ENCODE results near the gene WNT2. TPM values are rescaled to one million over a fixed set of nuclear protein-coding genes. Genes with fewer than 3 reads are reported as not detected.

Gene WNT2
- total and polyA plus RNA-seq, 2 of the 4 experiments (the other 2 are of a cell fraction), result 1.8 to 1.9 TPM

DNA sequence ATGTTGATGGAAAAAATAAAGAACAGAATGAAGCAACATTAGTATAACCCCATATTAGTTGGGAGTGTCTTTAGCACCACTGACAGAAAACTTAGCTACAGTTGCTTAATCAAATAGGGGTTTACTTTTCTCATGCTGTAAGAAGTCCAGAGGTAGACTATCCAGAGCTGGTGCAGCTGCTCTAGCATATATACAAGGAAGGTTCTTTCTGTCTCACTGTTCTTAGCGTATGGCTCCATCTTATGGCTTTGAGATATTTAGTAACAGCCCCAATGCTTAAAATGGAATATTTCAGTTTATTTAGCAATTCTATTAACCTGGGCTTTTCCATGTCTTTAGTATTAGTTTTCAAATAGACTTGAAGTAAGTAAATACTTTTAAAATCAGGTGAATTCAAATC is 15.2 kb upstream of the WNT2 start:
- H4K91ac ChIP-seq (ENCODE audit: insufficient read depth, low read depth, low read length), result no peak overlapping the region
- H3K4me1 ChIP-seq (ENCODE audit: control insufficient read depth, insufficient read depth, low read length), result no peaks in the 10 kb centered on the region
- no peak overlapping the region for H2AK9ac ChIP-seq (replicated peaks; ENCODE audit: low read depth, low read length, poor library complexity)
- H2BK20ac ChIP-seq (ENCODE audit: low read depth, low read length), result no peak overlapping the region
- intact Hi-C loops (cut with micrococcal nuclease) (no loop called here), dilution Hi-C loops (cut with HindIII; ENCODE audit: low sequenced_read_pairs, unreplicated experiment) (no loop called here), in situ Hi-C loops (cut with MboI; ENCODE audit: low sequenced_read_pairs) (no loop called here)
- POLR2A ChIA-PET (ENCODE audit: unreplicated experiment), result no interaction called here
- no peak overlapping the region for H3K4me2 ChIP-seq (ENCODE audit: low read depth, low read length)
- no peak overlapping the region for H2BK5ac ChIP-seq (ENCODE audit: low read depth, low read length, poor library complexity, severe bottlenecking)
- H4K5ac ChIP-seq (ENCODE audit: low read depth, low read length), result no peak overlapping the region
- DNase-seq, result peak; percentile 35
- no peak overlapping the region for H2AK5ac ChIP-seq (ENCODE audit: low read depth, low read length)
- no peak overlapping the region for H3K14ac ChIP-seq (replicated peaks; ENCODE audit: low read depth, low read length)
- TF ChIP-seq, protein P1, sequence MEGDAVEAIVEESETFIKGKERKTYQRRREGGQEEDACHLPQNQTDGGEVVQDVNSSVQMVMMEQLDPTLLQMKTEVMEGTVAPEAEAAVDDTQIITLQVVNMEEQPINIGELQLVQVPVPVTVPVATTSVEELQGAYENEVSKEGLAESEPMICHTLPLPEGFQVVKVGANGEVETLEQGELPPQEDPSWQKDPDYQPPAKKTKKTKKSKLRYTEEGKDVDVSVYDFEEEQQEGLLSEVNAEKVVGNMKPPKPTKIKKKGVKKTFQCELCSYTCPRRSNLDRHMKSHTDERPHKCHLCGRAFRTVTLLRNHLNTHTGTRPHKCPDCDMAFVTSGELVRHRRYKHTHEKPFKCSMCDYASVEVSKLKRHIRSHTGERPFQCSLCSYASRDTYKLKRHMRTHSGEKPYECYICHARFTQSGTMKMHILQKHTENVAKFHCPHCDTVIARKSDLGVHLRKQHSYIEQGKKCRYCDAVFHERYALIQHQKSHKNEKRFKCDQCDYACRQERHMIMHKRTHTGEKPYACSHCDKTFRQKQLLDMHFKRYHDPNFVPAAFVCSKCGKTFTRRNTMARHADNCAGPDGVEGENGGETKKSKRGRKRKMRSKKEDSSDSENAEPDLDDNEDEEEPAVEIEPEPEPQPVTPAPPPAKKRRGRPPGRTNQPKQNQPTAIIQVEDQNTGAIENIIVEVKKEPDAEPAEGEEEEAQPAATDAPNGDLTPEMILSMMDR (conservative IDR thresholded peaks at IDR 0.05; ENCODE audit: low read depth, low read length), result 0 out of 2 replicates have a peak, but pooled peaks have one; percentile 23
- TF ChIP-seq SMC3 (IDR thresholded peaks at IDR 0.05; ENCODE audit: low read depth, low read length) (peak; percentile 10; the same call in 1 of the 2 replicates), CHD1 (IDR thresholded peaks at IDR 0.05; ENCODE audit: low read depth, low read length) (no peak), RCOR1 (IDR thresholded peaks at IDR 0.05; ENCODE audit: insufficient replicate concordance, low read length) (no peak), BHLHE40 (IDR thresholded peaks at IDR 0.05; ENCODE audit: low read depth, low read length) (no peak), RAD21 (IDR thresholded peaks at IDR 0.05; ENCODE audit: low read length) (peak; percentile 33)
- TF ChIP-seq, protein P2, sequence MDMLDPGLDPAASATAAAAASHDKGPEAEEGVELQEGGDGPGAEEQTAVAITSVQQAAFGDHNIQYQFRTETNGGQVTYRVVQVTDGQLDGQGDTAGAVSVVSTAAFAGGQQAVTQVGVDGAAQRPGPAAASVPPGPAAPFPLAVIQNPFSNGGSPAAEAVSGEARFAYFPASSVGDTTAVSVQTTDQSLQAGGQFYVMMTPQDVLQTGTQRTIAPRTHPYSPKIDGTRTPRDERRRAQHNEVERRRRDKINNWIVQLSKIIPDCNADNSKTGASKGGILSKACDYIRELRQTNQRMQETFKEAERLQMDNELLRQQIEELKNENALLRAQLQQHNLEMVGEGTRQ (IDR thresholded peaks at IDR 0.05; ENCODE audit: low read depth, low read length), result no peak
- TF ChIP-seq, protein P3, sequence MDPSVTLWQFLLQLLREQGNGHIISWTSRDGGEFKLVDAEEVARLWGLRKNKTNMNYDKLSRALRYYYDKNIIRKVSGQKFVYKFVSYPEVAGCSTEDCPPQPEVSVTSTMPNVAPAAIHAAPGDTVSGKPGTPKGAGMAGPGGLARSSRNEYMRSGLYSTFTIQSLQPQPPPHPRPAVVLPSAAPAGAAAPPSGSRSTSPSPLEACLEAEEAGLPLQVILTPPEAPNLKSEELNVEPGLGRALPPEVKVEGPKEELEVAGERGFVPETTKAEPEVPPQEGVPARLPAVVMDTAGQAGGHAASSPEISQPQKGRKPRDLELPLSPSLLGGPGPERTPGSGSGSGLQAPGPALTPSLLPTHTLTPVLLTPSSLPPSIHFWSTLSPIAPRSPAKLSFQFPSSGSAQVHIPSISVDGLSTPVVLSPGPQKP (IDR thresholded peaks at IDR 0.05; ENCODE audit: borderline replicate concordance, low read depth, low read length), result no peak
- no peak overlapping the region for H3K56ac ChIP-seq (ENCODE audit: extremely low read depth, insufficient read depth, low read length)
- H4K20me1 ChIP-seq (ENCODE audit: insufficient read depth, low read length), result no peaks in the 10 kb centered on the region
- no CpG with 5 or more reads among the region's 1 CpG for WGBS, 2 experiments (ENCODE audit: extremely low coverage in 2 of 2, insufficient read length in 1 of 2)
- no peak overlapping the region for H3K4ac ChIP-seq (ENCODE audit: low read depth, low read length)
- no peak overlapping the region for H3K23ac ChIP-seq (ENCODE audit: low read depth, low read length)
- H3K36me3 ChIP-seq (ENCODE audit: control insufficient read depth, insufficient read depth, low read length), result no peaks in the 10 kb centered on the region
- H2BK15ac ChIP-seq (ENCODE audit: low read depth, low read length), result no peak overlapping the region
- H3K27me3 ChIP-seq (ENCODE audit: control insufficient read depth, insufficient read depth, low read length), result no peaks in the 10 kb centered on the region
- H3K9me1 ChIP-seq (ENCODE audit: insufficient read depth, low read length), result no peaks in the 10 kb centered on the region
- ATAC-seq (ENCODE audit: low read depth), result no peak
- no peaks in the 10 kb centered on the region for H3K9me3 ChIP-seq (ENCODE audit: control insufficient read depth, insufficient read depth, low read length)
- no peak overlapping the region for H2AFZ ChIP-seq (replicated peaks; ENCODE audit: low read length, poor library complexity)
- H2BK120ac ChIP-seq (ENCODE audit: low read depth, low read length), result no peak overlapping the region
- no peaks in the 10 kb centered on the region for H3K79me1 ChIP-seq (ENCODE audit: low read depth in 1 of 2, low read length in 2 of 2)
- H3K18ac ChIP-seq (ENCODE audit: low read depth, low read length), result no peak overlapping the region; the same call in 1 of the 2 replicates
- no peak overlapping the region for H3K4me3 ChIP-seq (ENCODE audit: insufficient read depth, low read depth, low read length)
- BruUV-seq (replicated peaks), result no TSS peak
- H3K27ac ChIP-seq (ENCODE audit: insufficient read depth, low read length), result no peak overlapping the region
- CTCF ChIA-PET, result no interaction called here
- H4K8ac ChIP-seq (ENCODE audit: low read depth in 2 of 2, low read length in 2 of 2), result no peak overlapping the region
- H3K9ac ChIP-seq (ENCODE audit: low read depth, low read length), result no peak overlapping the region
